ENCODE data around the gene SPG21. TPM values are rescaled to one million over a fixed set of nuclear protein-coding genes. Genes with fewer than 3 reads are reported as not detected.
"Not testable (repeated sequence)": the region's sequence is repeated elsewhere in the genome, so short reads cannot be mapped to it uniquely, and the experiment has no call there.

SPG21 gene
- total RNA-seq, 2 experiments from 2014 or later, result 59.0 to 65.5 TPM

DNA sequence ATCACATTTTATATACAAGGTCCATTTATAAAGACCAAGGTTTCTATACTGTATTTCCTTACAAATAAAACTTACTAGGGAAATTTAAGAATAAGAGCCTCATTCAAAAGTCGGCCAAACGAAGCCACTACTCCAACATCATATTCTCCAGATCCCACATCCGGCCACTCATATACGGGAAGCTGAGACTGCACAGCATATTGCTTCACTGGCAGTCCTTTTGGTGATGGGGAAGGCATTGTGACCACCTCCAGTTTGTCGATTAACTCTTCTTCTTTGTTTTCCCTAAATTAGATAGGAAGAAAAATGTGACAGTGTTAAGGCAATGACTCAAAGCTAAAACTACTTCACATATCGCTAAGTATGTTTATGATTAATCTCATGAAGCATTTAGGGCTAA, 37.0 kb upstream of the SPG21 start:
- Mint-ChIP-seq H3K4me3 (no peak overlapping the region), H3K36me3 (ENCODE audit: low read depth) (peaks cover 29% of the 10 kb centered on the region), H3K4me1 (peaks cover 11% of the 10 kb centered on the region), H3K27me3 (peaks cover 6% of the 10 kb centered on the region), H3K9me3 (no peaks in the 10 kb centered on the region), H3K27ac (no peak overlapping the region)
- CTCF ChIA-PET, result no interaction called here
- DNase-seq, result no peak
- POLR2A ChIA-PET, result no interaction called here

DNA sequence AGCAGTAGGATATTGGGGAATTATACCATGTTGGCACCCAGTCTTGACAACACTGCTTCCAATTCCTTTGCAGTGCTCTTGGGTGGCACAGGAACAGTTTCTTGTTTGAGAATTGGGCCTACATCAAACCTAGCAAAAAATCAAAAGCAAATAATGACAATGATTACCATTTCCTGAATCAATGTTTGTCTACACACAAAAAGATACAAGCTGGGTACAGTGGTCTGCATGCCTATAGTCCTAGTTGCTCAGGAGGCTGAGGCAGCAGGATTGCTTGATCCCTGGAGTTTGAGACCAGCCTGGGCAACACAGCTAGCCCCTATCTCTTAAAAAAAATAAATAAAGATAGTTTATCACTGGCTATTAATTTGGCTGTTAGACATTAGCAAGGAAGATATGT, 31.8 kb upstream of the SPG21 start:
- Mint-ChIP-seq H3K4me3 (no peak overlapping the region), H3K36me3 (ENCODE audit: low read depth) (peaks cover 56% of the 10 kb centered on the region), H3K27ac (no peak overlapping the region), H3K4me1 (no peaks in the 10 kb centered on the region), H3K27me3 (no peaks in the 10 kb centered on the region), H3K9me3 (no peaks in the 10 kb centered on the region)
- CTCF ChIA-PET, result no interaction called here
- POLR2A ChIA-PET, result no interaction called here
- DNase-seq, result no peak

DNA sequence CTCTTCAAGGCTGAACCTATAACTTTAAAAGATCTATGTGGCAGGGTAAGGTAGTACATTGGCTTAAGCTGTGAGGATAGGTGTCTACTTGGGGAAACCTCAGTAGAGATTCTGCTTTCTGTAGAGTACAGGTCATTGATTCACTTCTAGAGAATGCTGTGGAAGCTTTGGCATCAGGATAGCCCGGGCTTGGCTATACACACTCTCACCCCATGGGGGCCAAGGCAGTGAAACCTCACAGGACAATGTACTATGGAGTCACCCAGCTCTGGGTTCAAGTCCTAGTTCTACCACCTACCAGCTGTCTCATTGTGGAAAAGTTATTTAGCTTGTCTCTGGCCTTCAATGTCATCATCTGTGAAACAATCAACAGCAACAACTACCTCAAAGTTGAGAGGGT, 30.7 kb upstream of the SPG21 start:
- Mint-ChIP-seq H3K4me3 (no peak overlapping the region), H3K4me1 (no peaks in the 10 kb centered on the region), H3K27me3 (no peaks in the 10 kb centered on the region), H3K9me3 (no peaks in the 10 kb centered on the region), H3K36me3 (ENCODE audit: low read depth) (peaks cover 50% of the 10 kb centered on the region), H3K27ac (no peak overlapping the region)
- ChIA-PET CTCF (interaction anchor here (0.7 to 1.4 kb wide), 6 partner anchors 9 to 500 kb away, joined by 3 to 5 read pairs (median 3); no protein-coding TSS in a partner anchor), POLR2A (no interaction called here)
- no peak for DNase-seq

DNA sequence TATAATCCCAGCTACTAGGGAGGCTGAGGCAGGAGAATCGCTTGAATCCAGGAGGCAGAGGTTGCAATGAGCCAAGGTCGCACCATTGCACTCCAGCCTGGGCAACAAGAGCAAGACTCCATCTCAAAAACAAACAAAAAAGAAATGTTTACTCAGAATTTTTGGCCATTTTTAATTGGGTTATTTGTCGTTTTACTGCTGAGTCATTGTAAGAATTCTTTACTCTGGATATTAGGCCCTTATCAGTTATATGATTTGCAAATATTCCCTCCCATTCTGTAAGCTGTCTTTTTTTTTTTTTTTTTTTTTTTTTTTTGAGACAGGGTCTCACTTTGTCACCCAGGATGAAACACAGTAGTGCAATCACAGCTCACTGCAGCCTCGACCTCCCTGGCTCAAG, 21.5 kb upstream of the SPG21 start:
- H3K4me3 Mint-ChIP-seq, DNase-seq, H3K4me1 Mint-ChIP-seq, H3K9me3 Mint-ChIP-seq, H3K27me3 Mint-ChIP-seq, H3K27ac Mint-ChIP-seq, POLR2A ChIA-PET: not testable (repeated sequence)
- peaks cover 41% of the 10 kb centered on the region for H3K36me3 Mint-ChIP-seq (ENCODE audit: low read depth)
- CTCF ChIA-PET, result interaction anchor here (0.9 to 1.4 kb wide), 2 partner anchors 9 to 15 kb away, joined by 4 to 5 read pairs; no protein-coding TSS in a partner anchor

DNA sequence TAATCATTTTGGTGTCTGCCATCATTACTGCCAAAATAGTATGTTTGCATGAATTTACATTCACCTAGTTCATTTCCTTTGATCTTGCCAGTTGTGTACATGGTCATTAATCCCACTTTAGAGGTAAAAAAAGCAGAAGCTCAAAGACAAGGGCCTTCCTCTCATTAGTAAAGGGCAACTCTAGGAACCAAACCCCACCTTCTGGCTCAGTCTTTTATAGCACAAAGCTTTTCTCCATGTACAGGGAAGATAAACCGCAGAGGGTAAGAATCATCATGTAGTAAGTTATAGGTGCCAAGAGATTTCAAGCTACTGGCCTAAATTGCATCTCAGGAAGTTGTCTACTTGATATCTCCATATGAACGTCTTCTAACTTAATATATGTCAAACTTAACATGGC, 19.3 kb upstream of the SPG21 start:
- no peaks in the 10 kb centered on the region for H3K27me3 Mint-ChIP-seq

DNA sequence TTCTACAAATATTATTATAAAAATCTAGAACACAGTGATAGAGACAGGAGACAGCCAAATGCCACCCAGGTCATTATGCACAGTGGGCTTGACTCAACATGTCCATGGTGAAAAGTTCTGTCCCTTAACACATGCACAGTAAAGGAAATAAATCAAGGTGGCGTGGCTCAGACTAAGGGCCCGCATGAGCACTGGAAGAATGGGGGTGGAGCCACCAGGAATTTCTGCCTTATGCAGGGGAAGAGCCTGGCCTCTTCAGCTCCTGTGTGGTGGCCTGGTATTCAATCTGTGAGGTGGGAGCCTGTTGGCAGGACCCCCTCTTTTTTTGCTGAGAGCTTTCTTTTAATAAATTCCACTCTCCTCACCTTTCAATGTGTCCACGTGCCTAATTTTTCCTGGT, 17.2 kb upstream of the SPG21 start:
- CTCF ChIA-PET, result no interaction called here

More for the DNA sequence above, 19.3 kb upstream of the SPG21 start:
- CTCF ChIA-PET, result interaction anchor here (0.8 to 2.1 kb wide), 3 partner anchors 9 to 266 kb away, joined by 3 to 7 read pairs (median 3); no protein-coding TSS in a partner anchor
- no peak overlapping the region for H3K27ac Mint-ChIP-seq
- no peak for DNase-seq
- H3K4me1 Mint-ChIP-seq, result no peaks in the 10 kb centered on the region
- peaks cover 5% of the 10 kb centered on the region for H3K9me3 Mint-ChIP-seq
- POLR2A ChIA-PET, result interaction anchor here (0.7 kb wide), 1 partner anchor 122 kb away, joined by 3 read pairs; no protein-coding TSS in a partner anchor
- H3K4me3 Mint-ChIP-seq, result no peak overlapping the region
- peaks cover 24% of the 10 kb centered on the region for H3K36me3 Mint-ChIP-seq (ENCODE audit: low read depth)

DNA sequence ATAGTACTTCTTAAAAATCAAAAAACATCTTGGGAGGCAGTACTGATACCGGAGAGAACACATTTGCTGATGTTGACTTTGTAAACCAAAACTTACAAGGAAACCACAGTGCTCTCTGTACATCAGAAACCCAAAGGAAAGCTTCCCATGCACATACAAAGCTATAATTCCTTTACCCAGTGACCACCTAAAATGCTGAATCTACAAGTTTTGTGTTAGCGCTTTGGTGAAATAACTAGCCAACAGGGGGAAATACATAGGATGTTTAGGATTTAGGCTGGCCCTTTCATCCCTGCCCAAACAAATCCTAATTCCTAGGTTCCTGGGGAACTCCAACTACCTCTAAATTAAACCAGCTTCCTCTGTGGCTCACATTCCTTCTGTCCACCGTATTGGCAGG, 15.3 kb upstream of the SPG21 start:
- peaks cover 8% of the 10 kb centered on the region for H3K36me3 Mint-ChIP-seq (ENCODE audit: low read depth)
- H3K9me3 Mint-ChIP-seq, result no peaks in the 10 kb centered on the region
- no peaks in the 10 kb centered on the region for H3K27me3 Mint-ChIP-seq
- no peak for DNase-seq
- no peak overlapping the region for H3K4me3 Mint-ChIP-seq
- POLR2A ChIA-PET, result no interaction called here
- no peaks in the 10 kb centered on the region for H3K4me1 Mint-ChIP-seq
- no peak overlapping the region for H3K27ac Mint-ChIP-seq
- CTCF ChIA-PET, result interaction anchor here (0.6 to 1.4 kb wide), 7 partner anchors 10 to 1565 kb away, joined by 3 to 9 read pairs (median 3); no protein-coding TSS in a partner anchor

More for the DNA sequence above, 17.2 kb upstream of the SPG21 start:
- peaks cover 13% of the 10 kb centered on the region for H3K36me3 Mint-ChIP-seq (ENCODE audit: low read depth)
- H3K27me3 Mint-ChIP-seq, result no peaks in the 10 kb centered on the region
- H3K4me1 Mint-ChIP-seq, result no peaks in the 10 kb centered on the region
- H3K4me3 Mint-ChIP-seq, result no peak overlapping the region
- no peak for DNase-seq
- H3K9me3 Mint-ChIP-seq, result no peaks in the 10 kb centered on the region
- no peak overlapping the region for H3K27ac Mint-ChIP-seq
- POLR2A ChIA-PET, result no interaction called here

DNA sequence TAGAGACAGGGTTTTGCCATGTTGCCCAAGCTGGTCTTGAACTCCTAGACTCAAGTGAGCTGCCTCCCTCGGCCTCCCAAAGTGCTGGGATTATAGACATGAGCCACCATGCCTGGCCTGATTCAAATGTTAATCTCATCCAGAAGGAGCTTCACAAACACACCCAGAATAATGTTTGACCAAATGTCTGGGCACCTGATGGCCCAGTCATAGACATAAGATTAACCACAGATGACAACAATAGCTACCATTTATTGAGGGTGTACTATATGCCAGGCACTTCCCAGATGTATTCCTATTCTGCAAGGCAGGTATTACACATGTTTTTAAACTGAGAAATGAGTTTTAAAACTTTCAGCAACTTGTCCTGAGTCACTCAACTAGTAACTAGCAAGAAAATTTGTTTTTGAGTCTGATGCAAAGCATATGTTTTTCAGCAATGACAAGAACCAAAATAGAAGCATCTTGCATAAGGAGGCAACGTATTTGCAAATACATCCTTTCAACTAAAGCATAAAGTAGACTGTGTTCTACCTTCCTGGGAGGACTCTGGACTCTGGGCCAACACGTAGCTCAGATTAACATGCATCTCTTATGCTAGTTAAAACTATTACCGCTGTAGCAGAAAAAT, 8.1 kb upstream of the SPG21 start:
- Mint-ChIP-seq H3K27me3 (no peaks in the 10 kb centered on the region), H3K36me3 (ENCODE audit: low read depth) (peaks cover 2% of the 10 kb centered on the region), H3K27ac (no peak overlapping the region), H3K4me1 (peaks cover 5% of the 10 kb centered on the region), H3K4me3 (no peak overlapping the region), H3K9me3 (no peaks in the 10 kb centered on the region)
- ChIA-PET POLR2A (no interaction called here), CTCF (interaction anchor here (0.5 to 2.0 kb wide), 3 partner anchors 14 to 250 kb away, joined by 3 to 5 read pairs (median 3); no protein-coding TSS in a partner anchor)
- no peak for DNase-seq

DNA sequence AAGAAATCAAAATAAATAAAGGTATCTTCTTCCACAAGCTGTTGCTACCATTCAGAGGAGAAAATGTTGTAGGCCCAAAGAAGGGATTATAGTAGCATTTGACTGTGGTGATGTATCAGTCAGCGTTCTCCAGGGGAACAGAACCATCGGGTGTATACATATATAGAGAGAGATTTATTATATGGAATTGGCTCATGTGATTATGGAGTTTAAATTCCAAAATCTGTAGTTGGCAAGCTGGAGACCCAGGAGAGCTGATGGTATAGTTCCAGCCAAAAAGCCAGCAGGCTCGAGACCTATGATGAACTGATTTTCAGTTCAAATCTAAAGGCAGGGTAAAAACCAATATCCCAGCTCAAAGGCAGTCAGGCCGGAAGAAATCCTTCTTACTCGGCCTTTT, 7.4 kb upstream of the SPG21 start:
- no peak for DNase-seq
- Mint-ChIP-seq H3K27ac (no peak overlapping the region), H3K4me1 (peaks cover 6% of the 10 kb centered on the region), H3K9me3 (no peaks in the 10 kb centered on the region), H3K36me3 (ENCODE audit: low read depth) (no peaks in the 10 kb centered on the region), H3K27me3 (no peaks in the 10 kb centered on the region), H3K4me3 (no peak overlapping the region)
- CTCF ChIA-PET, result interaction anchor here (1.0 to 2.0 kb wide), 2 partner anchors 9 to 15 kb away, joined by 3 to 5 read pairs; no protein-coding TSS in a partner anchor
- POLR2A ChIA-PET, result no interaction called here

DNA sequence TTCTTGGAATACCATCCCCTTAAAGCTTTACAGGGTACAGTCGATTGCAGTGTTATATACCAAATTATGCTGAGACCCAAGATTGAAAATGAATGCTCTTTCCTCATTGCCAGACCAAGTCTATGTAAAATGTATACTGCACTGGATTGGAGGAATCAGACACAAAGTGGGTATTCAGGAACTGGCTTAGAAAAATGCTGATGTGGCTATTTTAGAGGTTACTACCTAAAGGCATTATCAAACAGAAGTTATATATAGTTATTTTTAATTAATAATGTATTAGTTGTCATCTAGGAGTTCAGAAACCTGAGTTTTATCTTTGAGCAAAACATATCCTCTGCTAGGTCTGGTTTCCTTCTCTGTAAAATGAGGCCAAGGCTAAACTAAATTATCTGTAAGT, 3.6 kb upstream of the SPG21 start:
- ChIA-PET POLR2A (no interaction called here), CTCF (interaction anchor here (0.6 to 2.4 kb wide), 4 partner anchors 8 to 277 kb away, joined by 3 to 7 read pairs (median 3); no protein-coding TSS in a partner anchor)
- no peaks in the 10 kb centered on the region for H3K27me3 Mint-ChIP-seq
- H3K4me1 Mint-ChIP-seq, result peaks cover 26% of the 10 kb centered on the region
- peaks cover 8% of the 10 kb centered on the region for H3K36me3 Mint-ChIP-seq (ENCODE audit: low read depth)
- peak overlapping the region; percentile 43 for H3K4me3 Mint-ChIP-seq
- H3K27ac Mint-ChIP-seq, result peak overlapping the region; percentile 33
- DNase-seq, result no peak
- no peaks in the 10 kb centered on the region for H3K9me3 Mint-ChIP-seq

DNA sequence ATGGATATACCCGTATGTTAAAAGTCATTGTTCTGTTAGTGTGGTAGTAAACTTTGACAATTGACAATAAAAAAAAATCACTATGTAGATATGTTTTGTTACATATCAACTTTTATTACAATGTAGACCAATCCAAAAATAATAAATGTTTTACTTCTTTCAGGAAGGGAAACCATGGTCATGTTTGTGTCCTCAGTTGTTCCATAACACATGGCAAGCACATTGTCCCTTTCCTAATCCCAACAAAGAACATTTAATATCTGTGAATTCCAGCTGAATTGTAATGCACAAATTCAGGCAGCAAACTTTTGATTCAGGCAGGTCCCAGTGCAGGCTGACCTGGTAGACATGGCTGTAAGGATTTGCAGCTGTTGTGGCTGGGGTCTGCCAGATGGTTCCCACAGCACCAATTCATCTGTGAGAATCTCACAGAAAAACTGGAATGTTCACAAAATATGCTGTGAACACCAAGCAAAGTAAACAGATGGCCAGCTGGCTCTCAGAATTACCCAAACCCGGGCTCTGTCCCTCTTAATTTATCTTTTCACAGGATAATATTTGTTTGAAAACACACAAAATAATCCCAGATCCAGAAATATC, 1.9 kb upstream of the SPG21 start:
- DNase-seq, result no peak
- H3K36me3 Mint-ChIP-seq (ENCODE audit: low read depth), result peaks cover 13% of the 10 kb centered on the region
- no peak overlapping the region for H3K4me3 Mint-ChIP-seq
- ChIA-PET POLR2A (no interaction called here), CTCF (interaction anchor here (0.6 to 2.4 kb wide), 5 partner anchors 12 to 40 kb away, joined by 3 to 7 read pairs (median 4); no protein-coding TSS in a partner anchor)
- H3K4me1 Mint-ChIP-seq, result peaks cover 42% of the 10 kb centered on the region
- no peak overlapping the region for H3K27ac Mint-ChIP-seq
- no peaks in the 10 kb centered on the region for H3K27me3 Mint-ChIP-seq
- H3K9me3 Mint-ChIP-seq, result no peaks in the 10 kb centered on the region

DNA sequence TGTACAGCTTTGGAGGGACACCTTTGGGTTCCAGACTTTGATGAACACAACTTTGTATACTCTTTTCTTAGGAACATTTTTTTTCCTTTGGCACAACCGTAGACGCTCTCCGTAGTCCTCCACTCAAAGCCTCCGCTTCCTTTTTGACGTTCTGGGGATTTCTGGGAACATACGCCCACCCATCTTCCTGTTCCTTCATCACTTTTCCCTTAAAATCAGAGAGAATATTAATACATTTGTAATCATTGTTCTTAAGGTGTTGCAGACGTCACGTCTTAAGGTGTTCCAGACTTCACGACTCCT, 405 bp upstream of the SPG21 start:
- no peak for DNase-seq
- peaks cover 14% of the 10 kb centered on the region for H3K36me3 Mint-ChIP-seq (ENCODE audit: low read depth)
- POLR2A ChIA-PET, result no interaction called here
- CTCF ChIA-PET, result interaction anchor here (1.0 to 2.3 kb wide), 4 partner anchors 13 to 195 kb away, joined by 3 to 6 read pairs (median 4); no protein-coding TSS in a partner anchor
- no peaks in the 10 kb centered on the region for H3K27me3 Mint-ChIP-seq
- H3K4me3 Mint-ChIP-seq, result peak overlapping the region; percentile 95
- no peaks in the 10 kb centered on the region for H3K9me3 Mint-ChIP-seq
- peak overlapping the region; percentile 93 for H3K27ac Mint-ChIP-seq
- peaks cover 50% of the 10 kb centered on the region for H3K4me1 Mint-ChIP-seq

DNA sequence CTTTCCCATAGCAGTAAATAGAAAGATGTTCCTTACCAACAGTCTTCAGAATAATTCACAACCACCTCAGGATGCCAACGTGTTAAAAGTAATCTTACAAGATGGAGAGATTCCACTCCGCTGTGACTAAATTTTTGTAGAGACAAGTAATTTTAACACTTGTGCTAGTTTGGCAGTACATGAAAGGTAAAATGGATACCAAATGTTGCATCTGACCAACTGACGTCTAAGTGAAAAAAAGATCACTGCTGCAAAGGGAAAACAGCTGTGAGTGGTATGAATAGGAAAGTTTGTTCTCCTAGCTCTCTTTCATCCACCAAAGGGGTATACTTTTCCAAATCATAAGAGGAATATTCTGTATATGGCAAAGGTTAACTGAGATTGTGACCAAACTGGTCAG, 2.6 kb downstream of the SPG21 start:
- ChIA-PET CTCF (interaction anchor here (0.6 kb wide), 1 partner anchor 106 kb away, joined by 3 read pairs; no protein-coding TSS in a partner anchor), POLR2A (no interaction called here)
- Mint-ChIP-seq H3K9me3 (no peaks in the 10 kb centered on the region), H3K27ac (no peak overlapping the region), H3K36me3 (ENCODE audit: low read depth) (peaks cover 19% of the 10 kb centered on the region), H3K4me3 (no peak overlapping the region), H3K4me1 (peaks cover 52% of the 10 kb centered on the region), H3K27me3 (no peaks in the 10 kb centered on the region)
- DNase-seq, result no peak

Measured in activated CD4-positive, alpha-beta T cell treated with anti-CD3 and anti-CD28 coated beads, Interleukin-2, amount 10 ng/mL, durations not matched to agents 7 days and 5 days (primary cell).